Fibroblast of skin of scalp (primary cell): Measurements from ENCODE around the gene MMAA.
"Not testable (repeated sequence)": the region's sequence is repeated elsewhere in the genome, so short reads cannot be mapped to it uniquely, and the experiment has no call there.

Experiments
- DNase-seq: peaks from one replicate; pipeline ENCODE4 v3.0.0-alpha.2; 2013

Gene MMAA

DNA sequence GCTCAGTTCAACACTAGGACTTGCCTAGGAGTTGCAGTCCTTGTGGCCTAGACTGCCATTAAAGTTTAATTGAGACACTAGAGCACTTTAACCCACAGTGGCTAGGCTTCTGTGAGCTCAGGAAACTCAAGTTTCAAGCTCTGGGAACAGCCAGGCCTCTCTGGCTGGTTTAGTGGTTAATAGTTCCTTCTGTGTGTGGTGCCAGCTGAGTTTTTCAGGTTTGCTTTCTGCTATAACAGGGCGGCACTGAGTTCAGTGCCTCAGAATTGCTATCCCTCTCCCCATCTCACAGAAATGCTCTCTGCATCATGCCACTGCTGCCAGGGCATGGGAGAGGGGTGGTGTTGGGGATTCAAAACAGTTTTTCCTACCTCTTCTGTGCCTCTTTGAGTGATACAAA, 15.9 kb downstream of the MMAA start:
- DNase-seq: no peak

DNA sequence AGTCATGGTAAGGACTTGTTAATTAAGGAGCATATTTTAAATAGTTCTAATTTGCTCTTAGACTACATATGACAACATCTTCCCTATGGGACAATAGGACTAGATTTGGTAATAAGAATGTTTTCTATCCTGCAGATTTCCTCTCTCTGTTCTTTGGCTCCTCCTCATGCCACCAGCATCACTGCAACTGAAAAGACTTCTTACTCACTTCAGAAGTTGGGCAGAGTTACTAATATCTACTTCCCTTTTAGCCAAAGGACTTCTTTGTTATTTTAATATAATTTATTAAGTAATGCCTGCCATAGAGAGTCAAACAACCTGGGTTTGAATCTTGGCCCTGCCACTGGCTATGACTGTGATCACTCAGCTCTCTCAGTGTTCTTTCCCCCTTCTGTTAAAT, 16.4 kb downstream of the MMAA start:
- no peak for DNase-seq

DNA sequence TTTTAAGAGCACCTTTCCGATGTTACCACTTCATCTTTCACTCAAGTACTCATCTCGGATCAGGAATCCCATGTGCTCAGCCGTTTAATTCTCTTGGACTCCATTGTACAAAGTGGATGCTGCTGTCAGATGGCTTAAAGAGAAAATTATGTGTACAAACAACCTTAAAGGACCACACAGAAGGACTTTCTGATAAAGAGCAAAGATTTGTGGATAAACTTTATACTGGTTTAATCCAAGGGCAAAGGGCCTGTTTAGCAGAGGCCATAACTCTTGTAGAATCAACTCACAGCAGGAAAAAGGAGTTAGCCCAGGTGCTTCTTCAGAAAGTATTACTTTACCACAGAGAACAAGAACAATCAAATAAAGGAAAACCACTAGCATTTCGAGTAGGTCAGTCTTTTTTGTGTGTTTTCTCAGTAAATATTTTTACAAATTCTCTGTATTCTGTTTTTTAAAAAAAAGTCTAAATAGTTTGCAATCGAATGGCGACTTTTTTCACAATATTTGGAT, 20.1 kb downstream of the MMAA start:
- DNase-seq: no peak

DNA sequence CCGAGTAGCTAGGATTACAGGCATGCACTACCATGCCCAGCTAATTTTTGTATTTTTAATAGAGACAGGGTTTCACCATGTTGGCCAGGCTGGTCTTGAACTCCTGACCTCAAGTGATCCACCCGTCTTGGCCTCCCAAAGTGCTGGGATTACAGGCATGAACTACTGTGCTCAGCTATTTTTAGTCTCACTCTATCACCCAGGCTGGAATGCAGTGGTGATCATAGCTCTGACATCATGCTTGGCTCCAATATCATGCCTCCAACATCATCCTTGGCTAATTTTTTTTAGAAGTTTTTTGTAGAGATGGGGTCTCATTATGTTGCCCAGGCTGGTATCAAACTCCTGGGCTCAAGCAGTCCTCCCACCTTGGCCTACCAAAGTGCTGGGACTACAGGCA, 21.1 kb downstream of the MMAA start:
- peak; percentile 71 for DNase-seq

DNA sequence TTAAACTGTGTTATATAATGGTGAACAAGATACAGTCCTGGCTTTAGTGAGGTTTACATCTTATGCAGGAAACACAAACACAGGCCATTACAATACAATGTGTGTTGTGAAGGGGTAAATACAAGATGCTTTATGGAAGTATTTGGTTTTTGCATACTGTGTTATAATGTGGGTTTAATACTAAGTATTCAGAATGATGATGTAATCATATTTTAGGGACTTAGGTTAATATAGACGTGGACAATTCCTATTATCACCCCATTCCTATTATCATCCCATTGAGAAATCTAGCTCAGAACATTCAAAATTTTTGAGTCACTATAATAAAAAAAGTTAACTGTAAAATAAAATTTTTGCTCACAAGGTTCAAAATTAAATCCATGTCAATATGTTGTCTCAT, 24.1 kb downstream of the MMAA start:
- no peak for DNase-seq

DNA sequence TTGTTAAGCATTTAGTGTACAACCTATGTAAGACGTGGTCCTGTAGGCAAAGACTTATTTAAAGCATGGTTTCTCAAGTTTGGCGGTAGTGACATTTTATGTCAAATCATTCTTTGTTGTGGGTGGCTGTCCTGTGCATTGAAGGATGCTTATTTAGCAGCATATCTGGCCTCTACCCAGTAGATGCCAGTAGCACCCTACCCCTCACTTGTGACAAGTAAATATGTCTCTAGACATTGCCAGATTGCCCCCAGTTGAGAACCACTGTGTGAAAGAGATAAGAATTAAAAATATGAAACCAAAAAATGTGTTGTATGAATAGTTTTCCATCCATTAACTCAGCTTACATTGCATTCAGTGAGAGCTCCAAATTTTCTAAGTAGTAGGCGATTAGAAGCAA, 25.5 kb downstream of the MMAA start:
- peak; percentile 30 for DNase-seq

DNA sequence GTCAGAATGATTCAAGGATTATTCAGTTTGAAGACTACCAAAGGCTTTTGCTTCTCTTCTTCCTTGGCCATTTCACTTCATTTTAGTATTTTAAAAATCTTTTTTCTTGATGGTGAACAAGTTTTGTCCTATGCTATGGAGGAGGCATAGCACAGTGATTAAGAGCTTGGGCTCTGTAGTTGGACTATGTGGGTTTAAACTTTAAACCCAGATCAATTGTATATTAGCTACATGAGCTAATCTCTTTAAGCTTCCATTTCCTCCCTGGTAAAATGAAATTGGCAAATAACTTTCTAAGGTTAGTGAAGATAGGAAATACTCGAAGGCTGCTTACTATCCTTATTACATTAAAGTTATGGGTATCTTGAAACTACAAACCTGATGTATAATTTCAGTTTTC, 37.0 kb downstream of the MMAA start:
- no peak for DNase-seq

DNA sequence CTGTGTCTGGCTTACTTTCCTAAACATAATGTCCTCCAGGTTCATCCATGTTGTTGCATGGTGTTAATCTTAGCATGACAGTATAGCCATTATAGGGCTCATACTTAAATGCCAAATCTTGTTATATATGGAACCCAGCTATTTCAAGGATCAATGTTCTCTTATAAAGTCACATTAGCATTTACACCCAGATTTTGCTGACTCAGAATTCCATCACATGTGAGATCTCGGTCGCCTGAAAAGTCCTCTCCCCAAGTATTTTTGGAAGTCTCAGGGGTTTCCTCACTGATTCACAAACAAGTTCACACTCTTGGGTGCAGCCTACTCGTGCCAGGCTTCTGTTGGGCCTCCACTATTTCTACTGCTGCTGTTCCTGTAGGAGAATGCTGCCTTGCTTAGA, 40.9 kb downstream of the MMAA start:
- no peak for DNase-seq

DNA sequence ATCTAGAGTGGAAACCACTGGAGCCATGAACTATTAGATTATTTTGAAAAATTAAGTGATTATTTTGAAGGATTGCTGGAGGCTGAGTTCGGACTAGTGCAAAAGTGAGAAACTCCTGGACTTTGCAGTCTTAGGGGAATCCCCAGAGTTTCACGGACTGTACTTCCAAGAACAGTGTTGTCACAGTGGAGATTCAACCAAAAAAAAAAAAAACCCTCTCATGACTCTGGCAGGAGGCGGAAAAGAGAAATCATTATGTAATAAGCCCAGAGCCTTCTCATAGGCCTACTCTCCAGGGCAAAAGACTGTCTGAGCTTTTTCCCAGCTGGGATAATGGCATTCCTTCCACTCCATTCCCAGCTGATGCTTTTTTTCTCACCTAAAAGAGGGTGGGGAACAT, 44.0 kb downstream of the MMAA start:
- no peak for DNase-seq

DNA sequence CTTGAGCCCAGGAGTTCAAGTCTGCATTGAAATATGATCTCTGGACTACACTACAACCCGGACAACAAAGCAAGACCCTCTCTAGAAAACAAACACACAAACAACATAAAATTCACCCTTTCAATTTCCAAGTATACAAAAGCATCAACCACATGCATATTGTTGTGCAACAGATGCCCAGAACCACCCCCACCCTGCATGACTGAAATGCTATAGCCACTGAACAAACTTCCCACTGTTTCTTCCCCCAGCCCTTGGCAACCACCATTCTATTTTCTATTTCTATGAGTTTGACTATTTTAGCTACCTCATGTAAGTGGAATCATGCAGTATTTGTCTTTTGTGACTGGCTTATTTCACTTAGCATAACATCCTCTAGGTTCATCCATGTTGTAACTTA, 46.6 kb downstream of the MMAA start:
- DNase-seq: peak; percentile 0

DNA sequence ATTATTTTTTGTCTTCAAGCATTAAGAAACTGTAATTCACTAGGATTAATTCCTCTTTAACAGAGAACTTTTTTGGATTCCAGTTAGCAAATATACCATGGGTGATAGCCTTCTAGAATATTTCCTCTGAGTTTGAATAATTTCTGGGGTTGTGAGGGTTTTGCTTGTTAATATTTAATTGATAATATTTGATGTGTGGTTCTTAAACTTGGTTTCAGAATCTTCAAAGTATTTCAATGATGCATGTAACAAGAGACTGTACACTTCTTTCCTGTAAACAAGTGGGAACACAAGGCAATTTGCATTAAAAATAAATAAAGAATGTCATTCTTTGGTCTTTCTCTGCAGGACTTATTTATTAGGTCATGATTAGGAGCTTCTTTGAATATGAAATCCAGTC, 51.2 kb downstream of the MMAA start:
- DNase-seq: no peak

DNA sequence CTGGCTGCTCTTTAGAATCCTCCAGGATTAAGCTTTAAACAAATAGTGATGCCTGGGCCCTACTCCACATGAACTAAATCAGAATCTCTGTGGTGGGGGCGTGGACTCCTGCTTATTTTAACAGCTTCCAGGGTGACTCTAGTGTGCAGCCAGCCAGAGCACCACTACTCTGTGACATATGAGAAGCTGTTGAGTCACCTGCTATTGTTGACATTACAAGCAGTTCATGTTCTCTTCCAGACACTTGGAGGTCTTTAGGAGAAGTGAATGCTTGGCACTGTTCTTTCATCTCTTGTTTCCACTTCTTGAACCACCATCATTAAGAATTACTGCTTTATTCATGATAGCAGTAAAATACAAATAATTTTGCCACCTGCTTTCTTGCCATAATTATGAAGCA, 60.3 kb downstream of the MMAA start:
- DNase-seq: peak; percentile 77

DNA sequence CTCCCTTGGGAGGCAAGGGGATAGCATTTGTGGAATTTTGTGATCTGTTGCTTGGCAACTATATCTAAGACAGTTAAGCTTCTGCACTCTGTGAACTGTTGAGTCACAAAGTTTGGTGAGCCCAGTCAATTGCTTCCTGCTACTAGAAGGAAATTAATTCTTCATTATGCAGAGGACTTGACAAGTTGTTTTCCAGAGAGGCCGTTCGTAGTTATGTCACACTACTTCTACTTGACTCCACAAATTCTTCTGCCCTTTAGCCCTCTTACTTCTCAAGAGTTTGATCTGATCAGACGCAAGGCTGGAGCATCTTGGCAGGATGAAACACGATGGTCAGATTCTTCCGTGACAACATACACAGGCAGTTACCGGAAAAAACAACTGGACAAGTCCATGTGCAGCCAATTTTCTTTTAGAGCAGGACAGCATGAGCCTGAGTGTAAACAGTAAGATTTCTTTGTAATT, 60.8 kb downstream of the MMAA start, which contains the start of gene C4orf51:
TSS of gene C4orf51 (plus strand) at position 156 of the 465 bp plus-strand sequence. CDS start at position 214, 58 bp downstream.
- peak; percentile 55 for DNase-seq

DNA sequence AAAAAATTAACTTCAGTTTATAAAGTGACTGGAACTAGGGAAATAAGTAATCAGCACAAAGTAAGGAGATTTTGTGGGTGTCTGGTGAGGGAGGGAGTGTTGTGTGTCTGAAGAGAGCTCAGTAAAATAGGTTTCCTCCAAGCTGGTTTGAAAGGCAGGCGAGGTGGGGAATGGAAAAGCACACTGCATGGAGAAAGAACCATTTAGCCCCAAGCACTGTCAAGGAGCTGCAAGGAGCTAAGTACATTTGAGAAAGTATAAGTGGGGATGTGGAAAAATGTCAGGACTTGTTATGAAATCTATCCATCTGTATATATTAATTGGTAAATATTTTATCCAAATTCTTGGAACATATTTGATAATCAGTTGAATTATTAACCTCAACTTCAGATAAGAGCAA, 61.7 kb downstream of the MMAA start:
- no peak for DNase-seq

DNA sequence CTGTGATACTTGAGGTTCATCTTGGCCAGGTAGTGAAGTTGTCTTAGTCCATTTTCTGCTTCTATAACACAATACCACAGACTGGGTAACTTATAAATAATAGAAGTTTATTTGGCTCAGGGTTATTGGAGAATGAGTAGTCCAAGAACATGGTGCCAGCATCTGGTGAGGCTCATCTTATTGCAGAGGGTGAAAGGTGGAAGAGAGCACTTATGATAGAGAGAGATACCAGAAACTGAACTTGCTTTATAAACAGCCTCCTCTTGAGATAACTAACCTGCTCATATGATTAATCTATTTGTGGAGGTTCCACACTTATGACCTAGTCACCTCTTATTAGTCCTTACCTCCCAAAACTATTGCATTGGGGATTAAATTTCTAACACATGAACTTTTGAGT, 62.3 kb downstream of the MMAA start:
- no peak for DNase-seq

DNA sequence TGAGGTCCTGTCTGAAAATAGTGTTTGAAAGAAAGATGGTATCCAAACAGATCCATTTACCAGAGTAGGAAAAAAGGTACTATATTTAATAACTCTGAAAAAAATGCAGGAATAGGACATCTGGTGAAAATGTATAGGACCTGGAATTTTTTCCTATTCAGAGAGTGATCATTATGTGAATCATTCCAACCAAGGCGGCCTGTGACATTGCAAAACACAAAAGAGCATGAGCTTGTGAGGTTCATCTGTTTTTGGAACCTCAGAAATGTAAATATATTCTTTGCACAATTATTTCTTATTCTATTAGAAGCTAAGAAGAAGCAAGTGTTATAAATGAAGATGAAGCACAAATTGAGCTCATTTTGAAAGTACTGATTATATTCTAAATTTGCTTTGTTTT, 62.8 kb downstream of the MMAA start:
- no peak for DNase-seq

DNA sequence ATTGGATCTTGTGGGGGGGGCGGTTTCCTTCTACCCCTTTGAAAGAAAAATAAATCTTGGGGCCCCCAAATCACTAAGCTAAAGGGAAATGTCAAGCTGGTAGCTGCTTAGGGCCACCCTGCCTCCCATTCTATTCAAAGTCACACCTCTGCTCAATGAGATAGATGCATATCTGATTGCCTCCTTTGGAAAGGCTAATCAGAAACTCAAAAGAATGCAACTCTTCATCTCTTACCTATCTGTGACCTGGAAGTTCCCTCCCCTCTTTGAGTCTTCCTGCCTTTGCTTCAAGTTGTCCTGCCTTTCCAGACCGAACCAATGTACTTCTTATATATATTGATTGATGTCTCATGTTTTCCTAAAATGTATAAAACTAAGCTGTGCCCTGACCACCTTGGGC, 67.8 kb downstream of the MMAA start:
- DNase-seq: no peak

DNA sequence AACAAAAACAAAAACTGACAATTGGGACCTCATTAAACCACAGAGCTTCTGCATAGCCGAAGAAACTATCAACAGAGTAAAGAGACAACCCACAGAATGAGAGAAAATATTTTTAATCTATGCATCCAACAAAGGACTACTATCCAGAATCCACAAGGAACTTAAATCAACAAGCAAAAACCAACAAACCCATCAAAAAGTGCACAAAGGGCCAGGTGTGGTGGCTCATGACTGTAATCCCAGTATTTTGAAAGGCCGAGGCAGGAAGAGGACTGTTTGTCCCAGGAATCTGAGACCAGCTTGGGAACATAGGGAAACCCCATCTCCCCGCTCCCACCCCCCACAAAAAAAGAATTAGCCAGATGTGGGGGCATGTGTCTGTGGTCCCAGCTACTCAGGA, 71.4 kb downstream of the MMAA start:
- no peak for DNase-seq

DNA sequence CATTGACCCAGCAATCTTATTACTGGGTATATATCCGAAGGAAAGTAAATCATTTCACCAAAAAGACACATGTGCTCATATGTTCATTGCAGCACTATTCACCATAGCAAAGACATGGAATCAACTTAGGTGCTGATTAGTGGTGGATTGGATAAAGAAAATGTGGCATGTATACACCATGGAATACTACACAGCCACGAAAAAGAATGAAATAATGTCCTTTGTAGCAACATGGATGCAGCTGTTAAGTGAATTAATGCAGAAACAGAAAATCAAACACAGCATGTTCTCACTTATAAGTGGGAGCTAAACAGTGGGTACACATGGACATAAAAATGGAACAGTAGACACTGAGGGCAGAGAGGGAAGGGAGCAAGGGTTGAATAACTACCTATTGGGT, 72.2 kb downstream of the MMAA start:
- DNase-seq: not testable (repeated sequence)

DNA sequence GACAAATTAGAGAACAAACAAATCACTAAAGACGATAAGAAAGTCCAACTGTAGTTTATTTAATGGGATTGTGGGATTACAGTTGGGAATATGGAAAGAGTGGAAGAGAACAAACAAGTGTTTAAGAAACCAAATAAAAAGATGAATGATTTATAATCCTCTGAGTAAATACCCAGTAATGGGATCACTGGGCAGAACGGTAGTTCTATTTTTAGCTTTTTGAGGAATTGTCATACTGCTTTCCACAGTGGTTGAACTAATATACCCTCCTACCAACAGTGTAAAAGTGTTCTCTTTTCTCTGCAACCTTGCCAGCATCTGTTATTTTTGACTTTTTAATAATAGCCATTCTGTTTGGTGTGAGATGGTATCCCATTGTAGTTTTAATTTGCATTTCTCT, 75.7 kb downstream of the MMAA start:
- no peak for DNase-seq

DNA sequence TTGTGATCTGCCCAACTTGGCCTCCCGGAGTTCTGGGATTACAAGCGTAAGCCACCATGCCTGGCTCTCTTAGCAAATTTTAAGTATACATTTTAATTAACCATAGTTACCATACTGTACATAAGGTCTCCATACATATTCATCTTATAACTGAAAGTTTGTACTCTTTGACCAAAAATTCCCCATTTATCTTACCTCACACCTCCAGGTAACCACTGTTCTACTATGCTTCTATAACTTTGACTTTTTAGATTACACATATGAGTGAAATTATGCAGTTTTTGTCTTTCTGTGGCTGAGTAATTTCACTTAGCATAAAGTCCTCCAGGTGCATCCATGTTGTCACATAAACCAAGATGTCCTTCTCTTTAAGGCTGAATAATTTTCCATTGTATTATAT, 78.1 kb downstream of the MMAA start:
- no peak for DNase-seq

DNA sequence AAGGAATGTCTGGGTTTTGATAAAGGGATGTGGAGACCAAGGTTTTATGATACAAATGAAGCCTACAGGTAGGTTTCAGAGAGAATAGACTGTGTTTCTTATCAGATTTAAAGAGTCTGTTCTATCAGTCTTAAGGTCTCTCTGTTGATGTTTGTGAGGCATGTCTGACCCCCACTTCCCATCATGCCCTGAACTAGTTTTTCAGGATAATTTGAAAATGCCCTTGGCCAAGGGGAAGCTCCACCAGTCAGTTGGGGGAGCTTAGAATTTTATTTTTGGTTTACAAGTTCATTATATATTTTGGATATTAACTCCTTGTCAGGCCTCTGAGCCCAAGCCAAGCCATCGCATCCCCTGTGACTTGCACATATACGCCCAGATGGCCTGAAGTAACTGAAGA, 79.3 kb downstream of the MMAA start:
- no peak for DNase-seq

DNA sequence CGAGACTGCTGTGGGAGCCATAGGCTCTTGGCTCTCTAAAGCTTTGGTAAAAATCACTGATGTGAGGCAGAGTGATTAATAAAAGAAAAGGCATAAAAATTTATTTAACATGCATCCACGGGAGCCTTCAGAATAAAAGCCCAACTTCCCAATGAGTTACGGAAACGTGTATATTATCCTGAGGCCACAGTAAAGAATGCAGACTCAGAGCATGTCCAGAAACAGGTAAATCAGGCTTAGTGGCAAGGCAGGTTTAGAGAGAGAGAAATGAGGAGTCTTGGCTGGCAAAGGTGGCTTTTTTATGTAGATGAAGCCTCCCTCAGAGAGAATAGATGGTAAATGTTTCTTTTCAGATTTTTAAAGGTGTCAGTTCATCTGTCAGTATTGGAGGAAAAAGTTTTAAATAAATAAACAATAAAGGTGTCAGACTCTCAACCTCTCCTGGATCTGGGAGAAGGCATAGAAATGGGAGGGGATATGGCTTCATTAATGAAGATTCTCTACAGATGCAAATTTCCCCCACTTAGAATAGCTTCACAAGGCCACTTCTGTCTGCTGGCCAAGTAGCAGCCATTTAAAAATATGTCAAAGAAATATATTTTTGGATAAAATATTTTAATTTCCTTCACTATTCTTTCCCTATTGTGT, 84.8 kb downstream of the MMAA start:
- no peak for DNase-seq

DNA sequence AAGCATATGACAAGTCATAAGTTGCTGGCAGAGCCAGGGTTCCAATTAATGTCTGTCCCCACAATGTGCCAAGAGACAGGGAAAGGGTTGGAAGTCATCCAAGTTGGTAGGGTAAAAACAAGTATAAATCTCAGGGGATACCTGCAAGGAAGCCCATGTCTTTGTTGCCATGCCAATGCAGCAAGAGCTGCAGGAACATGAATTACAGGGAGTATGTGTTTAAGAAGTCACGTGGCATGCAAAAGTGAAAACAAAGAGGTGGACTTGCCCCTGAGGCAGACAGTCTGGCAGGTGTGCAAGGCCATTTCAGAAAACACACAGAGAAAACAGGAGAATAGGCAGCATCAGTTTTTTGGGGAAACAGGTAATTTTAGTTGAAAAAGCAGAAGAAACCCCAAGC, 90.2 kb downstream of the MMAA start:
- DNase-seq: no peak
